HG03095 (cell line): ENCODE results near the gene RFESD.
"Not testable (repeated sequence)": the region's sequence is repeated elsewhere in the genome, so short reads cannot be mapped to it uniquely, and the experiment has no call there.

Source experiments
- ATAC-seq: cut with Tn5 transposase; IDR thresholded peaks from one replicate; pipeline ENCODE4 v1.9.1; 2021; ENCODE audit warnings: moderate library complexity; ENCODE audit not compliant: unreplicated experiment

RFESD gene

GRCh38 chr5:95706196-95706595, 59.6 kb downstream of the RFESD start:
- ATAC-seq: not testable (repeated sequence)

GRCh38 chr5:95707055-95707454, 60.5 kb downstream of the RFESD start:
- no peak for ATAC-seq
